RKO (cell line): Measurements from ENCODE around the gene MAEL.

ENCODE experiments used
- DNase-seq: peaks from one replicate; pipeline ENCODE4 v3.0.0-alpha.2; 2016; ENCODE audit warnings: low spot score

Gene MAEL

DNA sequence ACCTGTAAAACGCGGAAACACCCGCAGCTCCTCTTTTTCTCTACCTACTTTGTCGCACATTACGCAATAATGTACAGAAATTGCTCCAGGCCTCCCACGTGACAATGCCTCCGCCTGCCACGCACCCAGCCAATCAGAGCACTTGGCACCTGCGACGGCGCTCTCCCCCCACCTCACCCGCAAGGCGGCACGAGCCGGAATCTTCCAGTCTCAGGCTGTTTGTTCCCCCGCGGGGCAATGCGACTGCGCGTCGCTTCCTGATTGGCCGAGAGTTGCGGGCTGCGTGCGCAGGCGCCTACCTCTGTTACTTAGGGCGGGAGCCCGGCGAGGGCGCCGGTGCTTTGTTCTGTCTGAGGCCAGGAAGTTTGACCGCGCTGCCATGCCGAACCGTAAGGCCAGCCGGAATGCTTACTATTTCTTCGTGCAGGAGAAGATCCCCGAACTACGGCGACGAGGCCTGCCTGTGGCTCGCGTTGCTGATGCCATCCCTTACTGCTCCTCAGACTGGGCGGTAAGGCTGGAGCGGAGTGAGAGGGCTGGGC lies at the start of gene MAEL:
Gene MAEL, plus strand, starts transcription at position 307 of the 542 bp plus-strand sequence. Its CDS starts 73 bp downstream, at position 380.
- no peak for DNase-seq

DNA sequence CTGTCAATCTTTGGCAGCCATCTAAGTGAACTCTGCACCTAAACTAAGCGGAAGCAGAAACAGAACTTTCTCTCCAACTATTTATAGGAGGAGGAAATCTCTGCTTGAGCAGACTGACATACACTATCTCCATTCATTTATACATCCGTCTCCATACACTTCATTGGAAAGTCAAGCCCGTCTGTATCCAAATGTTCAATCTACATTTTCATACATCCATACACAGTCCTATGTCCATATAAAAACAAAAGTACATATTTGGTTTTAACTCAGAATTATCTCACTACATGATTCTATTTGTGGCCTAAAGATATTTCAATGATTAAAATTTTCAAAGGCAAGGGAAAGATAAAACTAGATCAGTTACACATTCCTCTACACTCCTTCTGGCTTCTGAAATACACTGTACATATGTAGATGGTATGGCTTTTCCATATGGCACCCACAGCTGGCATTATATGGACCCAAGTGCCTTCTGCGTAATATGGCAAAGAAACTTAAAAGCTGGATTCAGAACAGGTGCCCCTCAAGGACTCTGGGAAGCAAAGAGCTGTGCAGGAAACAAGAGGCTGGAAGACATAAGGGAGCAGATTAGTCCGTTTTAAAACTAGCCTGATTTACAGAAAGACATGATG lies 49.2 kb upstream of the MAEL start:
- DNase-seq = no peak

DNA sequence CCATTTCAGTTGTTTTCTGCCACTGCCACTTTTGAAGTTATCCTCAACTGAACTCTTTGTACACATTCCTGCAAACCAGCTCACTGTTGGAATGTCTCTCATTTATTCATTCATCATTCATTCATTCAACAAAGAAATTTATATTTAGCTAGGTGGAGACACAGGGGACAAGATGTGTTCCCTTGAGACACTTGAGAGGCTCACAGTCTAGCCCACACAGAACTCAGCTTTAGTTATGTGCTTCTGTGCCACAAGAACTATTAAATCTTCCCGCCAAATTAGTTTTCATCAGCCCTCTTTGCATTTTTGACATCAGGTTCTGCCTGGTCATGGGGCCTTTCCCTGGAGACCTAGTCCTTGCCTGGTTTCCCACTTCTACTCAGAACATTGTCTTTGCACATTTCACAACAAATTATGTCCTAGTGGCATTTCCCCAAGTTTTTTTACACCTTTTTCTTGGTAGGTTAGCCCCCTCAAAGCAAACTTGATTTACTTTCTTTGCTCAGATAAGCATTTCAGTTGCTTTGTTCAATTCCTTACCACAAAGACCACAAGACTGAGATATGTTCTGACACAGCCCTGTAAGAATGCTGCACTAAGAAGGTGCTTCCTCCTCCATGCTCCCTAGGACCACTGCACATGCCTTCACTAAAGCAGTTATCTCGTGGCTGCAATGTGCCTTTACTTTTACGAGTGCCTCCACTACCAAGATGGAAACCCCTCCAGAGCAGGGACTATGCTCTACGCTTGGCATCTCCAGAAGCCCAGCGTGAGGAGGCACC lies 44.7 kb upstream of the MAEL start:
- DNase-seq = no peak

DNA sequence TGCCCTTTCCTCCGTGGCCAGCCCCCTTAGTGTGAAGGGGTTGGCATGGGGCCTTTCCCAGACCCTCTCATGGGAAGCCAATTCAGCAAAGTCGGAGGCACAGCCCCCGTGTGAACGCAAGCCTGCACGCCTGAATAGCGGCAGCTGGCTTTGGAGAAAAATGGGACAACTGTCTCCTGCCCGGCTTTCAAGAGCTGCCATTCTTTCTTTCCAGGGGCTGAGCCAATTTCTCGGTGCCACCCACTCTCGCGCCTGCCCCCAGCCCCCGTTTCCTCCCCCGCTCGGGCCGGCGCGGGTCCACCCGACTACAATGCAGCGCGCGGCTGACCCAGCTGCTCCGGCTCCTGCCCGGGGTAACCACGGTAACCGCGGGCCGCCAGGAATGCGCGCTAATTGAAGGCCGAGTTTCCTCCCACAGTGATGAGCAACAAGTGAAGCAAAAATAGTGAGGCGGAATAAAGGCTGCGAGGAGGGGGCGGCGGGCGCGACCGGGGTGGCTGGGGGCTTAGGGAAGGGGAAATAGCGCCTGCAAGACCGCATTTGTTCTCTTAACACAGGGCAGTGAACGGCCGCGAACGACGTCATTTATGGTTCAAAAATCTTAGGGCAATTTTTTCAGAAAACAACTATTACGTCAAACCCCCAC lies 41.6 kb upstream of the MAEL start:
- no peak for DNase-seq

DNA sequence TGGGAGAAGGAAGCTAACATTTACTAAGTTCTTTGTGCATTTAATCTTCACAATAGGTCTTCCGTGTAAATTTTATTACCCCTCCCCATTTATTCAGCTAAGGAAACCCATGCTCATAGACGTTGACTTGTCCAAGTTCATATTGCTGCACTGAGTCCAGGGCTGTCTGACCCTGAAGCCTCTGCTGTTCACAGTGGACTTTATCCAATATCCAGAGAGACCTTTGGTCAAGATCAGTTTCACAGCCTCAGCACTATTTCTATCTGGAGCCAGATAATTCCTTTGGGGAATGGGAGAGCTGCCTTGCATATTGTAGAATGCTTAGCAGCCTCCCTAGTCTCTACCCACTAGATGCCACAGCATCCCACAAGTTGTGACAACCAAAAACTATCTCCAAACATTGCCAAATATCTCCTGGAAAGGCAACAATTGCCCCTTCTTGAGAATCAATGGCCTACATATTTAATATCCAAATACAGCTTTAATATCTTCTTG lies 40.2 kb upstream of the MAEL start:
- DNase-seq = no peak

DNA sequence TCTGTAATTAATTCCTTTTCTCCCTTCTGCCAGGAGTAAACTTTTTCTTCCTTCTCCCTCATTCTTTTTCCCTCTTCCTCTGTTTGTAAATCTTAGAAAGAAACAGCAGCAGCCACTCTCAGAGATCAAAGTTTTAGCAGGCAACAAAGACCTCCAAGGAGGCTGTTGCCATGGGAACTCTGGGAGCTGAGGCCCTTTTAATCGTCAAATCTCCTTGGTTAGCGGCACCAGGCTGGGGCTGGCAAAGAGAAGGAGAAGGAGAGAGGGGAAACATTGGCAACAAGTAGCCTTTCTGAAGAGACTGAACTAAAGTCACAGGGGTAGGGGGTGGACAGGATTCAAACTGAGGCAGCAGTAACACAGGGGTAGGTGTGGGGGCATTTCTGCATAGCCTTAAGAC lies 38.9 kb upstream of the MAEL start:
- no peak for DNase-seq

DNA sequence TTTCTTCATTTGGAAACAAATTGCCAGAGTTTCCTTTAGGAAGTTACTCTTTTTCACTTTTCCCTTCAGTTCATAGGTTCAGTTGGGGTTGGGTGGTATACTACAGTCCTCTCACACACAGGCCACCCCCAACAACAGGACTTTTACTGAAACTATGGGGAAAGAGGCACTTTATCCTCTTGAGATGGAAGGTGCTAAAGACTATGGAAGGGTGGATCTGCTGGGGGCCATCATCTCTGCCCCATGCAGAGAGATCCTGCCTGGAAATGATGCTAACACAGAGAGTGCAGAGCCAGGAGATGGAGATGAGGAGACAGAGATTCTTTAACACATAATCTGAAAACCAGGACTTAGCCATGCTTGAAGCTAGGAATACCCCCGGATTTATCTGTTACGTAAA lies 38.0 kb upstream of the MAEL start:
- no peak for DNase-seq

DNA sequence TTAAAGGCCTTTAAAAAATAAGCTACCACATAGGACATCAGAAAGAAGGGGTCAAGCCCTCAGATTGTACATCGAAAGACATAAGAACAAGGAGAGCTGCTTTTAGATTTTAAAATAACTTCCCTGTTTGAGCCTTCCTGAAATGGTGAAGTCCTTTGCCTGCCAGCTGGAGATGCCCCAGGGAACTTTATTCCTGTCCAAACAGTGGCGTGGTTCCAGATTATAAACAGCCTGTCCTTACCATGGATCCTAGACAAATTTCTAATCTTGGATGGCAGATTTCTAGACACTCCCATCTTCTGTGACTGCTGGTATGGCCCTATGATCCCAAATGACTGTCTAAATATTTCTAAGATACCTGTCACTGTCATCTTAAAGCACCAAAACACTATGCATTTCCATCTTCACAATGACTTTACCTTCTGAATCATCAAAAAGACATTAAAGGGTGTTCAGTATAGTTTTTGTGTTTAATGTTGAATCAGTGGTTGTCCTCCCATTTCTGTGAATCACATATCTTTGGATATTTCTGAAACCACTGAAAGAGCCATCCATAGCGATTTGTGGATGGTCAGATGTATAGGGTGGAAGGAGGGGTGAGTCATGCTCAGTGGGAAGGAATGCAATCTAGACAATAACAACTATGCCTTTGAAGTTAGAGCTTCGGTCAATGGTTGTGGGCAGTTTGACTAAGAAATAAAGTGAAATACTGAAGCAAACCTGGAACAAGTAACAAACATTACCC lies 36.9 kb upstream of the MAEL start:
- no peak for DNase-seq

DNA sequence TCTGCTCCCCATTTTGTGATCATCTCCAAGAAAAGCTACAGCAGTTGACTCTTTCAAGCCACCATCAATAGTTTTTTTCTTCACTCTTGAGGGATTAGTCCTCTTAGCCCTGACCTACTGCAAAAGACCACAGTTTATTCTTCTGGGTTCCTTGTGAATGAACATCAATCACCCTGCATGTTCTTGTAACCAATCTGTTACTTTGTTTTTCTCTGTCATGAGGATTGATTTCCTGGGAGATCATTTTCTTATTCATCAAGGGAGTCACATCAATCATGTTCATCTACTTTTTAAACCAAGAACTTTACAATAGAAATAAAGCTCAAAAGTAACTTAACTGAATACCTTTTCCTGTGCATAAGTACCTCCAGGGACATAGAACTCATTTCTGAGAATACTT lies 35.6 kb upstream of the MAEL start:
- DNase-seq = no peak

DNA sequence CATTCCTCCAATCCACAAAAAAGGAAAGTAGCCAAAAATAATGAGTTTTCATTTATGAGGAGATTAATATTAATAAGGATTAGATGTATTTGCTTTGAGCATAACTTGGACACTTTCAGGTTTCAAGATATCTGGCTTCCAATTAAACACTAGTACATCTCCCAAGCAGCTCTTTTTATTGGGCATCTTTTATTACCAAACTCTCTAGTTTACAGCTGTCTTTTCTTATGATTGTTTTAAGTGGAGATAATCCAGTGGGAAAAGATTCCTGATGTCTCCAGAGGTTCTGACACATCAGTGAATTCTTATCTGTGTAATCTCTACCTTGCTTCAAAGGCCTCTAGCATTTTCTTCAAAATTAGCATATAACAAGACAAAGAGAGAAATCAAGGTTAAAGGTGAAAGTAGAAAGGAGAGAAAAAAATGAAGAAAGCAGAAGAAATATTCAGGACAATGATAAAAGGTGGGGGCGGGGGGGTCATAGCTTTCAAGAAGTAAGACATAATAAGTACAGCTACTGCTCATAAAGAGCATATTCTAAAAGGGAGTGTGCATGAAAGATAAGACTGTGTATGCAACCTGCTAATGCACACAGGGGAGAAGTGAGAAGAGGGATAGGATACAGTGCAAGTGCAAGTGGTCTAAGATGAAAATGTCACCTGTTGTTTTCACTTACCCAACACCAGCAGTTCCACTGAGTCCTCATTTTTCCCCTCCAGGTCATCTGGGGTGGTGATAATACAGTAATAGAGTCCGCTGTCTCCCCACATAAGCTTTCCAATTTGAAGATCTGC lies 32.8 kb upstream of the MAEL start:
- no peak for DNase-seq

DNA sequence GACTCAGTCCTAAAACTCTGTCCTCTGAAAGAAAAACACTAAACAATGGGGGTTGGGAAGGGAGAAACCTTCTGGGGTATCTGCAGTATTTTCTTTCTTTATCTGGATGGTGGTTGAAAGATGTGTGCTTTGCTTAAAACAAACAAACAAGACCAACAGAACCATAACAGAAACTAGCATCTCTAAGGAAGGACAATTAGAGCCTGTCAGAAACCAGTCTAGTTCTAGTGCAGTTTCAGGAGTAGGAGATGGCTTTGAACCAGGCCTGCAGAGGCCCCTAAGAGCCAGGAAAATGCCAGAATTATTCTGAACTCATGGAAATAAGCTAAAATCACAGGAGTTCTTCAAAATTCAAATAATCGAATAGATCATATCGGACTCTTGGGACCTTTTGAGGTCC lies 32.2 kb upstream of the MAEL start:
- no peak for DNase-seq

DNA sequence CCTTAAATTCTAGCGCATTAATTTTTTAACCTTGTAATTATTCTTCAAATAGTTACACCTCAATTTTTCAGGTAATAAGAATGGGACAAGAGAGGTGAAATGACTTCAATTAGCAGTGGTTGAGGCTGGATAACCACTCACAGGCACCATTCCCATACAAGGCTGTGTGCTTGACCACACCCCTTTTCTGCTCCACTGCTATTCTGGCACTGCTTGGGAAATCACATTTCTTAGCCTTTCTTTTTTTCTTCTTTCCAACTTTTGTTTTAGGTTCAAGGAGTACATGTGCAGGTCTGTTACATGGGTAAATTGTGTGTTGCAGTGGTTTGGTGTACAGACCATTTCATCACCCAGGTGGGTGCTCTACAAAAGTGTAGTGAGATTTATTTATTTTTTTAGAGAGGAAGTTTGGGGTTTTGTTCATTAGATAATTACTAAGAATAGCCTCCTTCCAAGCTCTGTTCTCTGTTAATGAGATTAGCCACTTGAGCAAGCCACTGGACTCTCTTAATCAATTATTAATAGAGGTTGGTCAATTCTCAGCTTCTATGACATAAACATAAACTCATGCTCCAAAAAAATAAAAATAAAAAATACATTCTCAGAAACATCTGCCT lies 28.1 kb upstream of the MAEL start:
- DNase-seq = no peak

DNA sequence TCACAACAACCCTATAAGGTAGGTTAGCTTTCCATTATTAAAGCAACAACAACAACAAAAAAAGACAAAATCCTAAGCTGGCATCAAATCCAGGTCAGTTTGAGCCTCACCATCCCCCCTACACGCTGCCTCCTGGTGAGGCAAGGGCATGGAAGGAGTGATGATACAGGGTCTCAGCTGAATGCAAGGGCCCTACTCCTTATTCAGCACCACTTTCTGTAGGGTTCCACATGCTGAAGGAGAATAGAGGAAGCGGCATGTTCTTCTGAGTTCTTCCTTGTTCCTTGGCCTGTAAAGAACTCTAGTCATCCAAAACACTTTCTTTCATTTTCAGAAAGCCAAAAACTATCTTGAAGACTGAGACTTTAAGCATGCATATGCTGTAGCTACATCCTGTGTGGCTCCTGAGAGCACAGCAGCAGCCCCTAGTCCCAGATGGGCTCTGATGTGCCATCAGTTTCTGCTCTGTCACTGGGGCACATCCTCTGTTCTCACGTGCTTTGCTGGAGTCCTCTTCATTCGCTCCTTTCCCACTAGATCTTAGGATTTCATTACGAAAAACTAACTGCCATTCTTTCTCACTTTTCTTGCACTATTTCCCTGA lies 19.9 kb upstream of the MAEL start:
- DNase-seq = no peak

DNA sequence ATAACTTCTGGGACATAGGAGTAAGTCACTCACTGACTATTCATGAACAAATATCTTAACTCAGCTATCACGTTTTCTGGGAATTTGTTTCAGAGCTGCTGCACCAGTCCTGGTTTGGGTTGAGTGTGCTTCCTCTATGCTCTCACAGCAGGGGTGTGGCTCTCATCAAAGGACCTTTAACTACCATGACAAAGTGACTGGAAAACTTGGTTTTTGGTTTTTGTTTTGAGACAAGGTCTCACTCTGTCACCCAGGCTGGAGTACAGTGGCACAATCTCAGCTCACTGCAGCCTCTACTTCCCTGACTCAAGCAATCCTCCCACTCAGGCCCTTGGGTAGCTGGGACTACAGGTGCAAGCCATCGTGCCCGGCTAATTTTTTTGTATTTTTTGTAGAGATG lies 17.8 kb upstream of the MAEL start:
- DNase-seq = no peak

DNA sequence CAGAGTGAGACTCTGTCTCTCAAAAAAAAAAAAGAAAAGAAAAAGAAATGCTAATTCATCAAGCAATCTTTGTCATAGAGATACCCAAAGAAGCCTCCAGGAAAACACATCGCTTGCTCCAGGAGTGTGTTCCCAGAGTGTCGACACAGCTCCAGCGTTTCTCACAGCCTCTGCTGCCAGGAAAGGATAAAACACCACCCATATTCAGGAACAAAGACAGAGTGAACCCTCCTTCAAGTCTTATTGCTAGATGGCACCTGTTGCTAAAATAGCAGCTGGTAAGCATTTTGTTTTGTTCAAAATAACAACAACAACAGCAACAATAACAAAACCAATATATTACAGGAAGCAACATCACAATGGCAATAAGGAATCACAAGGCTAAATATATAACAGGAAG lies 16.9 kb upstream of the MAEL start:
- DNase-seq = no peak

DNA sequence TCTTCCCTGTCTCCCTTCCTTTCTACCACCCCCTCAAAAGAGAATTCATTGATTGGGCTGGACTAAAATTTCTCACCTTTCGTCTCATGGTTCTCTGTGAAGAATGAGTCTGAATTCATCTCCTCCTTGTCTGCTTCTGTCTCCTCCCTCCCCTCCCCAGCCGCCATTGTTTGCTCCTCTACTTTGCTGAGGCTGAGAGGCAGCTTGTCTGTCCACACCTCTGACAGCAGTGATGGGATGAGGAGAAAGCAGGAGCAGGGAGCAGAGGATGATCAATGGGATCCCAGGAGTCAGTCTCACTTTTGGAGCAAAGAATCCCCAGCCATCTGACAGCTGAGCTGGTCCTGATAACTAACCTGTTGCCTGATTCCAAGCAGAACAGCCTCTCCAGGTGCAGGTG lies 16.3 kb upstream of the MAEL start:
- DNase-seq = no peak

DNA sequence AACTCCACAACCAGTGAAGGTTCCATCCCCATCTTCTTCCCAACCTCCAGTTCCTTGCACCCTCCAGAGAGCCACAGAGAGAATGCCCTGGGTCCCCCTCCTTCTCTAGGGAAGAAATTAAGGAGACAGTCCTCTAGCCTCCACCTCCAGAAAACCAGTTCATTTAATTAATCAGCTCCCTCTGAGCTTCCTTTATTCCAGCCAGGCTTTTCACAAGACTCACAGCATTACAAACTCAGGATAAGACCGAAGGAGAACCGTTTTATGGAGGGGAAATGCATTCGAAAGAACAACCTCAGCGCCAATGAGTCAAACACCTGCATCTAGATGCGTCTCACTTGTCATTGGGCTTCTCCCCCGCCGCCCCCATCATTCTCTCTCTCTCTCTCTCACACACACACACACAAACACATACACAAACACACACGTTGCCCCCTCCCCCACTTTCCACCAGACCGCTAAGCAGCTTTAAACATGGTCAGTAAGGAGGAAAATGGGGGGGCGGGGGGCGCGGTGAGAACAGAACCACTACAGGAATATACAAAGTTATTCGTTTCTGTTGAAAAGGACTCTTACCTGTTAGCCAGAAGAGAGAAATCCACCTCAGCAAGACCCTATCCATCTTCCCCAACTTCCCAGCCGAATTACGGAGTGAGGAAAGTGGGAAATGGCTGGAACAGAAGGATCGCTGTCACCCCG lies 14.3 kb upstream of the MAEL start:
- DNase-seq = peak; percentile 26

DNA sequence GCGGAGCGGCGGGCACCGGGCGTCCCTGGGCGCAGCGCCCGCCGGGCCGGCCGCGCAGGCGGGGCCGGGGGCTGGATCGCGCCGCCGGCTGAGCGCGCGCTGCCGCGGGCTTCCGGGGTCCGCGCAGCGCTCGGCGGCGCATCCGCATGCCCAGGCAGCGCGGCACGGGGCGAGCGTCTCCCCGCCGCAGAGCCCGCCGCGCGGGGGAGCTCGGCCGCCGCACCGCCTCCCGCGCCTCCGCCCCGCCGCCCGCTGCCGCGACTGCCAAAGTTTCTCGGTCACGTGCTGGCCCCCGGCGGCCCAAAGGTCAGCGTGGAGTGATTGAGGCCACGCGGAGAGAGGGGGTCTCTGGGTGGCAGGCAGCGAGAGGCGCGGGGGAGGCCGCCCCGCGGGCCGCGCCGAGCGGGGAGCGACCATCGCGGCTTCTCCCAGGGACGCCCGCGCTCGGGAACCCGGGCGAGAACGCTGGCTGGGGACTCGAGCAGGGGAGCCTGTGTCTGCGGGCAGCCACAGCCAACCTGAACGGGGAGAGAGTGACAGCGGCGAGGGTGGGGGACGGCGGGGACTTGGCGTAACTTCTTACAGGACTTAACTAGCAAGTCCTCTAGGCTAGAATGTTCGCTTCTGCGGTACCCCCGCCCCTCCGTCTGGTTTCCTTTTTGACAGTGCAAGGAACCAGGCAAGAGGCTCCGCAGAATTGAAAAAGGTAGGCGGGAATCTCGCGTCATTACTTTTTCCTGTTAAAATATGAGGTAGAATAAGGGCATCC lies 13.5 kb upstream of the MAEL start, which contains the start of gene ILDR2:
Gene ILDR2, minus strand, starts transcription at position 180 of the 769 bp plus-strand sequence. CDS start 272 bp downstream, outside the sequence.
- DNase-seq = peak; percentile 36

DNA sequence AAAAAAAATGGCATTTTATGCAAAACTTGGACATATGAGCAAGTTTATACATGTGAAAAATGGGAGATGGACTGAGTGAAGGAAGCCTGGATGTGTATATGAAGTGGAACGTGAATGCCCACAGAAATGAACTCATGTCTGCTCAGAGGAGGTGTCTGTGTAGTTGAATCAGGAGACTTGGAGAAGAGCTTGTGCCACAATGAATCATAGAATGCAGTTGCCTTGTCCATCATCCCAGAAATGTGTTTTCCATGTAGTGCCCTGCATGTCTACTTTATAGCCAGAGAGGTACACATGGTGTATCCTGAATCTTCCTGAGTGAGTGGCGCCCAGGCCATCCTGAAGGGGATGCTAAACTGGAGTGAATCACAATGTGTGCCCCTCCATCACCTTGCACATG lies 11.1 kb upstream of the MAEL start:
- DNase-seq = no peak
